Transverse colon (tissue), 4 donors: Measurements from ENCODE around the gene HOXA13. TPM values are rescaled to one million over a fixed set of nuclear protein-coding genes. Genes with fewer than 3 reads are reported as not detected.

ENCODE experiments used
- DNase-seq: peaks from one replicate; pipeline ENCODE4 v3.0.0-alpha.2; 2019
- H3K27ac ChIP-seq, 4 donors: fragments of 200-600 bp; sonication (generic); 2 replicates each; pipeline ENCODE4 v1.5.1; 2016 to 2018; ENCODE audit warnings: inconsistent platforms in 4 of 4
- H3K27me3 ChIP-seq: fragments of 200-600 bp; sonication (generic); 2 replicates; pipeline ENCODE4 v1.5.1; 2017; ENCODE audit warnings: inconsistent platforms
- H3K36me3 ChIP-seq, 4 donors: fragments of 200-600 bp; sonication (generic); 2 replicates each; pipeline ENCODE4 v1.5.1; 2017 to 2019; ENCODE audit warnings: inconsistent platforms in 4 of 4
- H3K4me1 ChIP-seq, 4 donors: fragments of 200-600 bp; sonication (generic); 2 replicates each; pipeline ENCODE4 v1.5.1; 2017 to 2020; ENCODE audit warnings: inconsistent platforms in 4 of 4
- H3K4me3 ChIP-seq, 4 donors: fragments of 200-600 bp; sonication (generic); 1 replicate in 1 of 4; 2 replicates in 3 of 4; pipeline versions ENCODE4 v1.5.1 to v1.6.1; 2017 to 2019; ENCODE audit warnings: inconsistent platforms in 4 of 4
- H3K9me3 ChIP-seq, 2 donors: fragments of 200-600 bp; sonication (generic); 2 replicates each; pipeline ENCODE4 v1.5.1; 2017 to 2019; ENCODE audit warnings: inconsistent platforms in 2 of 2
- CTCF ChIP-seq, 5 experiments: fragments of 200-600 bp in 3 of 5; fragments of 450-650 bp in 2 of 5; sonication (generic) in 3 of 5; IDR thresholded peaks; 1 replicate in 2 of 5; 2 replicates in 3 of 5; pipeline ENCODE4 v1.5.1; 2016 to 2017; ENCODE audit warnings: antibody characterized with exemption in 5 of 5, inconsistent platforms in 3 of 5, mild to moderate bottlenecking in 2 of 5, moderate library complexity in 1 of 5
- EP300 ChIP-seq: sonication (generic); formaldehyde crosslinking; IDR thresholded peaks from one replicate; pipeline ENCODE4 v1.6.1; 2017; ENCODE audit warnings: antibody characterized with exemption, low read depth
- POLR2A ChIP-seq: fragments of 450-650 bp; IDR thresholded peaks from one replicate; pipeline ENCODE4 v1.6.1; 2016; ENCODE audit warnings: antibody characterized with exemption, mild to moderate bottlenecking, moderate library complexity
- POLR2AphosphoS5 ChIP-seq, 3 donors: sonication (generic); formaldehyde crosslinking; IDR thresholded peaks; one replicate each; pipeline ENCODE4 v1.6.1; 2016; ENCODE audit warnings: antibody characterized with exemption in 3 of 3
- WGBS, 2 donors: methylation state at CpG; one replicate each; pipeline ENCODE4 v1.1.5; 2018; ENCODE audit warnings: low coverage in 1 of 2; 5-methylcytosine and 5-hydroxymethylcytosine counted together
- in situ Hi-C, 4 donors: fragments of 200-750 bp; cut with MboI; loops; one replicate each; pipeline versions ENCODE4 v1.15.0 to v1.15.1; 2017; ENCODE audit warnings: low sequenced_read_pairs in 3 of 4, low pct_ligation_motif_present in 1 of 4, low pct_unique_long_range_greater_than_20kb in 1 of 4
- intact Hi-C: fragments of 100-400 bp; cut with DNase I; formaldehyde crosslinking; loops from one replicate; pipeline ENCODE4 v1.15.1; 2023; ENCODE audit warnings: low total_unique reads
- total RNA-seq, 4 donors: library from RNA; depleted of rRNA; stranded (reverse); fragments of >200 nt; gene quantifications; one replicate each; pipeline ENCODE4 v1.1.0, GENCODE V29; 2016

HOXA13 gene
- total RNA-seq, 4 donors from 2014 or later, result 22.5 to 69.9 (median 38.7) TPM

DNA sequence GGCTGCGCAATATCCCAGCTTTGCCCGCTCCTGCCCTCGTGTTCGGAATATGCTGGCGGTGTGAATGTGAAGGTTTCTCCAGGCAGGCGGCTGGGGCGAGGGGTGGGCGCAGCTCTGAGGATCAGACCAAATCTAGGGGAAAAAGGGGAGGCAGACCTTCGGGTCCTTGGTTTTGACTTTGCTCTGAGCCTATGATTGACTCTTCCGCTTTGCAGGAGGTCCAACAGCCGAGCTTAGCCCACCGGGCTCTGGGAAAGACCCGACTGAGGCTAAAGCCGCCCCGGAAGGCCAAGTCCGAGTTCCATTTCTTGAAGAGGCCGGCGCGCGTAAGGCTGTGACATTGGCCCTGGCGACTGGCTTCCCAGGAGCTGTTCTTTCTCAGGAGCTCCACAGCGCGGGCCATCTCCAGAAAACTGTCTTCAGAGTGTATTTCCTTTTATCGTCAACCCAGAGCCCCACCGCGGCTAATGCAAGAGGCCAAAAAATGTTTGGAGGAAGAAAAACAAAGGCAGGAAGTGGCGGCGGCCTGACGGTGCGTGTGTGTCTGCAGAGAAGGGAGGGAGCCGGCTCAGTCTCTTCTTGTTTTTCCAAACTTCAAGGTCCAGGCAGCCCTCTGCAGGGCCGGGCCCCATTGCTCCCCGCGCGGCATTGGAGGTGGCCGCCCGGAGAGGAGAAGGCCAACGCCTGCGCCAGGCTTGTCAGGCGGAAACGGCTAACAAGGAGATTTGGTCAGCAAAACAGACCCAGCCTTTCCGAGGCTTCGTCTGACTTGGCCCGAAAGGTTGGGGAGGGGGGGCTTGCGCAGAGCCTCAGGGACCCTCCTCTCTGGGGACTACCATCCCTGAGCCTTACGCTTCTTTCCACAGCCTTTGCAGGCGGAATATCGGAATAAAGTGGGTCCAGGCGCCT, 11.3 kb downstream of the HOXA13 start:
- intact Hi-C loops (loop anchor here (5.0 kb wide), 1 partner anchor 829 kb away; no protein-coding TSS in a partner anchor), in situ Hi-C loops (loop anchor here in 3 of 4 donors (10.0 to 25.0 kb wide), 2 partner anchors 1326 to 1334 kb away; no protein-coding TSS in a partner anchor)
- Histone ChIP-seq H3K27ac (peak overlapping the region; percentile 95 to 99 (median 98)), H3K4me1 (peaks cover 16 to 69% (median 53%) of the 10 kb centered on the region in 4 donors), H3K4me3 (peak overlapping the region; percentile 37 to 79 (median 57)), H3K9me3 (no peaks in the 10 kb centered on the region), H3K27me3 (peaks cover 65% of the 10 kb centered on the region), H3K36me3 (no peaks in the 10 kb centered on the region)
- peak; percentile 39 for DNase-seq
- 13% methylated on average over 44 of the region's 49 CpGs; no CpG with 5 or more reads in 1 of the 2 donors for WGBS, 2 donors
- TF ChIP-seq POLR2AphosphoS5 (IDR thresholded peaks at IDR 0.05) (no peak), EP300 (no peak), POLR2A (no peak), CTCF (IDR thresholded peaks at IDR 0.05) (no peak)

DNA sequence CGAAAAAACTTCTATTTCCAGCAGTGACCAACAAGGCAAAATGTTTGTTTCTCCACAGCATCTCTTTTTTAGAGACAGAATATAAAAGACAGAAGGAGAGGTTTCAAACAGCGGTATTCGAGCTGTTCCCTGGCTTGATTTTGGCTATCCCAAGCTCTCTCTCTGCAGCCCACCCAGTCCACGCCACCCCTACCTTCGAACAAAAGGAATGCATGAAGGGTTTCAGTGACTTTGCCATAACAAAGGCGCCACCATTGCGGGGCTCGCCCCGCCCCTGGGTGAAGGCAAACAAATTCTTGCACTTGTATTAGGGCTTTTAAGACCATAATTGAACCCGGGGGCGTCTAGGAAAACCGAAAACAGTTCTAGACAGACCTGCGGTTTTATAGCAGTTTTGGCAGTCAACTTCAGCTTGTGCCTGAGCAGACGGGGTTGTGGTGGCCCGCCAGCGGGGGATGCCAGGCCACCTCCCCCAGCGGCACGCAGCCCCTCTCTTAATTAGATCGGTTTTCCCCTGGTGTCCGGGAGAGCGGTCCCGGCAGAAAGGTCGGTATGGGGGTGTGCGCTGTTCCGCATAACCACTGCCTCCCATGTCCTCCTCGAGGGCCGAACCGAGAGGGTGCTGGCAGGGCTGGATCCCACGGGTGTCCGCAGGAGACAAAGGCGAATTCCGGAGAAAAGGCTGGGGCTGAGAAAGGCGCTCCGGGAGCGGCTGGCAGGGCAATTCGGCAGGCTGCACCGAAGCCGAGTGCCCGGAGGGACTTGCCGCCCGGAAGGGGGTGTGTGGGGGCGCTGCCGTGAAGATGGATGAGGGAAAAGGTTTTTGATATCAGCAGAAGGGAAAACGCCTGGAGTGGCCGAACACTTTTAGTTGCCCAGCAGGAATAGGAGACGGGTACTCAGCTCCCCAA, 12.2 kb downstream of the HOXA13 start:
- Histone ChIP-seq H3K4me1 (peaks cover 16 to 68% (median 53%) of the 10 kb centered on the region in 4 donors), H3K36me3 (no peaks in the 10 kb centered on the region), H3K27ac (peak overlapping the region; percentile 95 to 99 (median 98)), H3K9me3 (no peaks in the 10 kb centered on the region), H3K4me3 (peak overlapping the region; percentile 37 to 79 (median 57)), H3K27me3 (peaks cover 66% of the 10 kb centered on the region)
- WGBS, 2 donors, result 0 to 4% methylated on average over 2 to 46 of the region's 46 CpGs
- DNase-seq, result peak; percentile 35
- in situ Hi-C loops, result loop anchor here in 3 of 4 donors (10.0 to 25.0 kb wide), 2 partner anchors 1325 to 1333 kb away; no protein-coding TSS in a partner anchor
- TF ChIP-seq EP300 (no peak), CTCF (IDR thresholded peaks at IDR 0.05) (no peak), POLR2AphosphoS5 (IDR thresholded peaks at IDR 0.05) (no peak), POLR2A (no peak)
- intact Hi-C loops, result loop anchor here (5.0 kb wide), 1 partner anchor 830 kb away; no protein-coding TSS in a partner anchor

DNA sequence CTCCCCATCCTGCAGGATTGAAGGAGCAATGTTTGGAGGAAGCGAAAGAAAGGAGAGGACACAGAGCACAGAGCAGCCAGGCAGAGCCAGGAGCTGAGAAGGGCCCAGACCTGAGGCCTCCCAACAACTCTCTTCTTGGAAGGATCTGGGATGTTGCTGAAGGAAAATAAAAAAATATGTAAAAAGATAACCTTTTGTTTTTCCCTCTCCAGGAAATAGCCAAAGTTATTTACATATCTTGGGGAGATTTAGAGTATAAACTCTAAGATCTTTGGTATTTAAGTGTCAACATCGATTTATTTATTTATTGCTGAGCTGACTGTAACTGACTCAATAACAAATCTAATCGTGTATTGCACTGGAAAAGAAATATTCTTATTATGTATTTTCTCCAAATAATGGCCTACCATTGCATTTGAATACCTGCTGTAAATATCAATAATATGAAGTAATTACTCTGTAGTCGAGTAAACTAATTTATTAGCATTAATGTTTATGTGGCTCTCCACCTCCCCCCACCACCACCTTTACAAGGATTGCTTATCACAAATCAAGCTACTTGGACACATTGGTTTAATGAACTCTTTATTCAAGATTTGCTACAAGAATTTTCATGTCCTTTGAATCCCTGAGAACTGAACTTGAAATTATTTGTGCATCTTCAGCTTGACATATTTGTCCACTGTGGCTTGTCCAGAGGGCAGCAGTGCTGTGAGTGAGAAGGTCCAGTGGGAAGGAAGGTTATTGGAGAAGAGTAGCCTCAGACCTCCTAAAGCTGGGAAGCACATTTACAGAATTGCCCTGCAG, 13.0 kb downstream of the HOXA13 start:
- in situ Hi-C loops, result loop anchor here in 3 of 4 donors (10.0 to 25.0 kb wide), 2 partner anchors 1325 to 1332 kb away; no protein-coding TSS in a partner anchor
- no peak for TF ChIP-seq POLR2A
- TF ChIP-seq CTCF (IDR thresholded peaks at IDR 0.05), result no peak
- no peak for TF ChIP-seq EP300
- no peak for TF ChIP-seq POLR2AphosphoS5 (IDR thresholded peaks at IDR 0.05)
- peak overlapping the region; percentile 8 to 79 (median 62) for H3K4me3 ChIP-seq
- WGBS, 2 donors, result 15 to 20% methylated on average over 3 to 4 of the region's 4 CpGs
- intact Hi-C loops, result loop anchor here (5.0 kb wide), 1 partner anchor 830 kb away; no protein-coding TSS in a partner anchor
- H3K9me3 ChIP-seq, result no peaks in the 10 kb centered on the region
- H3K36me3 ChIP-seq, result no peaks in the 10 kb centered on the region
- peak overlapping the region; percentile 95 to 99 (median 98) for H3K27ac ChIP-seq
- peaks cover 22 to 71% (median 59%) of the 10 kb centered on the region in 4 donors for H3K4me1 ChIP-seq
- H3K27me3 ChIP-seq, result peaks cover 66% of the 10 kb centered on the region
- no peak for DNase-seq
